GM12878 (cell line): ENCODE results near the gene NAV2. TPM values are rescaled to one million over a fixed set of nuclear protein-coding genes. Genes with fewer than 3 reads are reported as not detected.

Source experiments
- E2F8 ChIP-seq: fragments of 450-650 bp; IDR thresholded peaks from 2 replicates; pipeline ENCODE4 v1.6.1; 2018; ENCODE audit warnings: mild to moderate bottlenecking, low read depth, moderate library complexity; ENCODE audit not compliant: partially characterized antibody
- KAT2A ChIP-seq: conservative IDR thresholded peaks from 2 replicates; pipeline ENCODE4 v1.6.1; 2011; ENCODE audit warnings: low read depth, low read length; ENCODE audit not compliant: control insufficient read depth
- KDM1A ChIP-seq: fragments of 200-600 bp; sonication (generic); IDR thresholded peaks from 2 replicates; pipeline ENCODE4 v1.6.1; 2016; ENCODE audit warnings: borderline replicate concordance
- SIX5 ChIP-seq: IDR thresholded peaks from 2 replicates; pipeline ENCODE4 v1.6.1; 2011; ENCODE audit warnings: mild to moderate bottlenecking, low read depth, low read length, moderate library complexity; ENCODE audit not compliant: severe bottlenecking
- SKIL ChIP-seq: fragments of 450-650 bp; IDR thresholded peaks from 2 replicates; pipeline ENCODE4 v1.6.1; 2017; ENCODE audit warnings: mild to moderate bottlenecking, low read depth, inconsistent platforms; ENCODE audit not compliant: poor library complexity, severe bottlenecking
- STAT1 ChIP-seq: fragments of 450-650 bp; conservative IDR thresholded peaks from 2 replicates; pipeline ENCODE4 v1.6.1; 2014; ENCODE audit warnings: antibody characterized with exemption, mild to moderate bottlenecking
- USF1 ChIP-seq: IDR thresholded peaks from 2 replicates; pipeline ENCODE4 v1.6.1; 2011; ENCODE audit warnings: borderline replicate concordance, low read depth, mild to moderate bottlenecking, moderate library complexity, mixed read lengths, low read length; ENCODE audit not compliant: insufficient read depth; ENCODE audit errors: extremely low read length
- WRNIP1 ChIP-seq: IDR thresholded peaks from 2 replicates; pipeline ENCODE4 v1.6.1; 2011; ENCODE audit warnings: low read depth, low read length, improper control_type of control experiment, borderline replicate concordance
- ZBED1 ChIP-seq: IDR thresholded peaks from 2 replicates; pipeline ENCODE4 v1.6.1; 2016; ENCODE audit warnings: borderline replicate concordance
- ZNF217 ChIP-seq: fragments of 450-650 bp; IDR thresholded peaks from 2 replicates; pipeline ENCODE4 v1.6.1; 2017; ENCODE audit warnings: antibody characterized with exemption, mild to moderate bottlenecking
- ZZZ3 ChIP-seq: IDR thresholded peaks from 2 replicates; pipeline ENCODE4 v1.6.1; 2011; ENCODE audit warnings: low read depth; ENCODE audit not compliant: control insufficient read depth, insufficient read length
- polyA plus RNA-seq, 11 experiments: library from polyadenylated mRNA; depleted of rRNA in 4 of 11; unstranded in 6 of 11; stranded (reverse) in 5 of 11; fragments of >200 nt; fragmentation: Nextera tagmentation in 4 of 11; fragmentation: Illumina TruSeq in 1 of 11; extraction: Ambion mirVana in 4 of 11; extraction: Trizol in 1 of 11; gene quantifications; 1 replicate in 1 of 11; 2 replicates in 10 of 11; pipeline versions ENCODE4 v1.2.1 to v1.2.3, GENCODE V29; 2011 to 2016; ENCODE audit warnings: inconsistent platforms in 2 of 11, missing spikeins in 2 of 11, low read depth in 1 of 11
- total RNA-seq, 4 experiments: library from RNA; depleted of rRNA in 3 of 4; stranded (reverse); fragments of >200 nt in 3 of 4; fragmentation: Illumina TruSeq in 1 of 4; extraction: Trizol in 1 of 4; gene quantifications; 2 replicates each; pipeline versions ENCODE4 v1.2.1 to v1.2.3, GENCODE V29; 2013 to 2021

Gene NAV2
- total and polyA plus RNA-seq, 10 of the 15 experiments (the other 5 are each of a cell fraction or from before 2014, with no cell fraction given): 0.35 to 6.1 (median 1.1) TPM

- TF ChIP-seq SIX5 (no peak), USF1 (no peak), STAT1 (no peak), ZZZ3 (no peak), E2F8 (no peak), ZNF217 (no peak), KDM1A (no peak), SKIL (no peak), KAT2A (no peak), WRNIP1 (no peak), ZBED1 (no peak)
These were observed 106.0 kb downstream of the NAV2 start (continued) for GRCh38 chr11:19818619-19819018.
